GM12865 (cell line): ENCODE results near the gene TBX1.

Source experiments
- DNase-seq: peaks from one replicate; pipeline ENCODE4 v3.0.0; 2010; ENCODE audit warnings: low read depth
- H3K4me3 ChIP-seq: 2 replicates; pipeline ENCODE4 v1.5.1; 2011; ENCODE audit warnings: mild to moderate bottlenecking, low read depth, low read length, control low read depth
- CTCF ChIP-seq: IDR thresholded peaks from 2 replicates; pipeline ENCODE4 v1.5.1; 2011; ENCODE audit warnings: low read length, control low read depth, low read depth, inconsistent platforms; ENCODE audit not compliant: insufficient read depth; ENCODE audit errors: missing control alignments

The TBX1 gene

GRCh38 chr22:19812910-19813309 lies 52.3 kb downstream of the TBX1 start:
- no peak overlapping the region for H3K4me3 ChIP-seq
- DNase-seq, result no peak
- no peak for TF ChIP-seq CTCF

GRCh38 chr22:19814428-19814827 lies 53.9 kb downstream of the TBX1 start:
- no peak overlapping the region for H3K4me3 ChIP-seq
- TF ChIP-seq CTCF, result no peak

GRCh38 chr22:19815093-19815822 lies 54.7 kb downstream of the TBX1 start:
- TF ChIP-seq CTCF, result no peak
- H3K4me3 ChIP-seq, result no peak overlapping the region
- no peak for DNase-seq

More at GRCh38 chr22:19814428-19814827, 53.9 kb downstream of the TBX1 start:
- DNase-seq, result no peak

GRCh38 chr22:19815823-19816290 lies 55.3 kb downstream of the TBX1 start:
- H3K4me3 ChIP-seq, result no peak overlapping the region
- DNase-seq, result no peak
- TF ChIP-seq CTCF, result no peak

GRCh38 chr22:19816372-19817119 lies 56.0 kb downstream of the TBX1 start:
- no peak for DNase-seq
- H3K4me3 ChIP-seq, result no peak overlapping the region
- TF ChIP-seq CTCF, result no peak
